Amniotic epithelial cell (primary cell): ENCODE data around the gene SLC44A1.
A peak's percentile ranks its signal among the peaks of the same experiment; 100 is the strongest.
"Not testable (repeated sequence)": the region's sequence is repeated elsewhere in the genome, so short reads cannot be mapped to it uniquely, and the experiment has no call there.

Source experiments
- DNase-seq: peaks from one replicate; pipeline ENCODE4 v3.0.0-alpha.2; 2010; ENCODE audit warnings: low read depth

Gene SLC44A1

GRCh38 chr9:105242557-105242956, 1.9 kb upstream of the SLC44A1 start:
- DNase-seq: peak; percentile 57

- DNase-seq: peak; percentile 83
These were observed 1.3 kb upstream of the SLC44A1 start for GRCh38 chr9:105243015-105243686.

- no peak for DNase-seq
These were observed 230 bp downstream of the SLC44A1 start for GRCh38 chr9:105244734-105245028.

GRCh38 chr9:105245029-105245890, 809 bp downstream of the SLC44A1 start:
- no peak for DNase-seq

- no peak for DNase-seq
These were observed 1.4 kb downstream of the SLC44A1 start for GRCh38 chr9:105245891-105246161.

- DNase-seq: no peak
These were observed 2.3 kb downstream of the SLC44A1 start for GRCh38 chr9:105246656-105247173.

GRCh38 chr9:105248691-105249090, 4.2 kb downstream of the SLC44A1 start:
- DNase-seq: no peak

GRCh38 chr9:105251133-105251532, 6.7 kb downstream of the SLC44A1 start:
- no peak for DNase-seq

GRCh38 chr9:105251733-105252404, 7.4 kb downstream of the SLC44A1 start:
- no peak for DNase-seq

- DNase-seq: no peak
These were observed 7.9 kb downstream of the SLC44A1 start for GRCh38 chr9:105252405-105252756.

- no peak for DNase-seq
These were observed 9.8 kb downstream of the SLC44A1 start for GRCh38 chr9:105254226-105254625.

GRCh38 chr9:105255421-105255820, 11.0 kb downstream of the SLC44A1 start:
- DNase-seq: no peak

GRCh38 chr9:105256569-105256968, 12.1 kb downstream of the SLC44A1 start:
- DNase-seq: not testable (repeated sequence)

GRCh38 chr9:105257809-105258208, 13.4 kb downstream of the SLC44A1 start:
- peak; percentile 39 for DNase-seq

- DNase-seq: no peak
These were observed 13.8 kb downstream of the SLC44A1 start for GRCh38 chr9:105258225-105258737.

- DNase-seq: no peak
These were observed 14.8 kb downstream of the SLC44A1 start for GRCh38 chr9:105259274-105259673.

- peak; percentile 21 for DNase-seq
These were observed 15.5 kb downstream of the SLC44A1 start for GRCh38 chr9:105259731-105260612.

- DNase-seq: no peak
These were observed 18.0 kb downstream of the SLC44A1 start for GRCh38 chr9:105262497-105262896.

- peak; percentile 38 for DNase-seq
These were observed 19.9 kb downstream of the SLC44A1 start for GRCh38 chr9:105264380-105264779.

GRCh38 chr9:105268254-105268653, 23.8 kb downstream of the SLC44A1 start:
- not testable (repeated sequence) for DNase-seq

GRCh38 chr9:105269593-105269992, 25.1 kb downstream of the SLC44A1 start:
- DNase-seq: no peak

- no peak for DNase-seq
These were observed 26.3 kb downstream of the SLC44A1 start for GRCh38 chr9:105270711-105271110.
